ENCODE measurements around the gene FOXO3.

The FOXO3 gene

GRCh38 chr6:108699290-108700041 is 138.7 kb downstream of the FOXO3 start:
- H3K4me3 ChIP-seq (ENCODE audit: low read depth, low read length): no peak overlapping the region
- DNase-seq (ENCODE audit: low read depth): no peak
- TF ChIP-seq, protein P1, sequence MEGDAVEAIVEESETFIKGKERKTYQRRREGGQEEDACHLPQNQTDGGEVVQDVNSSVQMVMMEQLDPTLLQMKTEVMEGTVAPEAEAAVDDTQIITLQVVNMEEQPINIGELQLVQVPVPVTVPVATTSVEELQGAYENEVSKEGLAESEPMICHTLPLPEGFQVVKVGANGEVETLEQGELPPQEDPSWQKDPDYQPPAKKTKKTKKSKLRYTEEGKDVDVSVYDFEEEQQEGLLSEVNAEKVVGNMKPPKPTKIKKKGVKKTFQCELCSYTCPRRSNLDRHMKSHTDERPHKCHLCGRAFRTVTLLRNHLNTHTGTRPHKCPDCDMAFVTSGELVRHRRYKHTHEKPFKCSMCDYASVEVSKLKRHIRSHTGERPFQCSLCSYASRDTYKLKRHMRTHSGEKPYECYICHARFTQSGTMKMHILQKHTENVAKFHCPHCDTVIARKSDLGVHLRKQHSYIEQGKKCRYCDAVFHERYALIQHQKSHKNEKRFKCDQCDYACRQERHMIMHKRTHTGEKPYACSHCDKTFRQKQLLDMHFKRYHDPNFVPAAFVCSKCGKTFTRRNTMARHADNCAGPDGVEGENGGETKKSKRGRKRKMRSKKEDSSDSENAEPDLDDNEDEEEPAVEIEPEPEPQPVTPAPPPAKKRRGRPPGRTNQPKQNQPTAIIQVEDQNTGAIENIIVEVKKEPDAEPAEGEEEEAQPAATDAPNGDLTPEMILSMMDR (IDR thresholded peaks at IDR 0.05; ENCODE audit: control insufficient read depth, extremely low read depth, insufficient read depth): no peak

- no peak for DNase-seq (ENCODE audit: low read depth)
- TF ChIP-seq, protein P1 (IDR thresholded peaks at IDR 0.05; ENCODE audit: control insufficient read depth, extremely low read depth, insufficient read depth): no peak
- H3K4me3 ChIP-seq (ENCODE audit: low read depth, low read length): no peak overlapping the region
These were observed 141.6 kb downstream of the FOXO3 start for GRCh38 chr6:108702106-108702851.

DNA sequence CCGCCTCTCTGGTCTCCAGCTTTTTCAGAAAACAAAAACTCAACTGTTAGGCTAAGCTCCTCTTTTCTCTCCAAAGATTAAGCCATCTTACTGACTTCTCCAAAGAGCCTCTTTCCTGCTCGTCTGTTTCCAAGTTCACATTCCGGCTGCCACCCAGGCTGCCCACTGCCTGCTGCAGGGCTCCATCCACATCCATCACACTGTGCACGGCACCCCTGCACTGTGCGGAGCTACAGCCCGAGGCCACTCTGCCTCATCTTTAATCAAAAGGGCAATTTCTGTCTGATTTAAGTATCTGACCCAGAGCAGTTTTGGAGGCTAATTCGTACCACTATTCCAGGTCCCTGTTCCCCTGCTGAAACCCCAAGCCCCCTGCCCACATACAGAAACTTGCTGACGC is 145.9 kb downstream of the FOXO3 start:
- DNase-seq (ENCODE audit: low read depth): no peak
- H3K4me3 ChIP-seq (ENCODE audit: low read depth, low read length): no peak overlapping the region
- TF ChIP-seq, protein P1 (IDR thresholded peaks at IDR 0.05; ENCODE audit: control insufficient read depth, extremely low read depth, insufficient read depth): no peak

- no peak overlapping the region for H3K4me3 ChIP-seq (ENCODE audit: low read depth, low read length)
- TF ChIP-seq, protein P1 (IDR thresholded peaks at IDR 0.05; ENCODE audit: control insufficient read depth, extremely low read depth, insufficient read depth): no peak
- peak; percentile 93 for DNase-seq (ENCODE audit: low read depth)
These were observed 146.7 kb downstream of the FOXO3 start for GRCh38 chr6:108707328-108707976.

- no peak overlapping the region for H3K4me3 ChIP-seq (ENCODE audit: low read depth, low read length)
- DNase-seq (ENCODE audit: low read depth): peak; percentile 61
- TF ChIP-seq, protein P1 (IDR thresholded peaks at IDR 0.05; ENCODE audit: control insufficient read depth, extremely low read depth, insufficient read depth): no peak
These were observed 149.3 kb downstream of the FOXO3 start for GRCh38 chr6:108710030-108710429.

- DNase-seq (ENCODE audit: low read depth): no peak
- no peak overlapping the region for H3K4me3 ChIP-seq (ENCODE audit: low read depth, low read length)
- TF ChIP-seq, protein P1 (IDR thresholded peaks at IDR 0.05; ENCODE audit: control insufficient read depth, extremely low read depth, insufficient read depth): no peak
These were observed 149.8 kb downstream of the FOXO3 start for GRCh38 chr6:108710551-108710950.

Measured in LNCaP clone FGC (cell line).